ENCODE data around the gene RS1.

The RS1 gene

DNA sequence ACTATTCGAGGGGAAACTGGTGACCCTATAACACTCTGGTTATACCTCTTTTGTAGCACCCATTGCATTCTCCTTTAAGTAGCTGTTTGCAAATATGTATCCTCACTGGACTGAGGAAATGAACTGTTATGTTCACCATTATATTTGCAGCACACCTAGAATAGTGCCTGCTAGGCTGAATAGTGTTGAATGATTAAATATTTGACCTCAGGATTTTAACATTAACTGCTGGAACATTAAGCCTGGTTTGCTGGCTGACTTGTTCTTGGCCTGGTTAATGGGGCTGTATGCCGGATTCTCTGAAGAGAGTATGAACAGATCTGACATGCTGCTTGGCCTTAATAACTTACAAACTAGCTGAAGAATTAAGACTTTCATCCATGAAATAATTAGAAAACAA is 80.1 kb downstream of the RS1 start:
- DNase-seq: no peak

All from GOT3 (cell line).